Urinary bladder (tissue), 4 donors: Measurements from ENCODE around the gene PLA2G7. TPM values are rescaled to one million over a fixed set of nuclear protein-coding genes. Genes with fewer than 3 reads are reported as not detected.

Experiments used
- DNase-seq: peaks from one replicate; pipeline ENCODE4 v3.0.0-alpha.2; 2015; ENCODE audit errors: extremely low spot score
- H3K27ac ChIP-seq: one replicate; pipeline ENCODE4 v1.5.1; 2013; ENCODE audit warnings: low read depth, mild to moderate bottlenecking, moderate library complexity
- H3K36me3 ChIP-seq: one replicate; pipeline ENCODE4 v1.6.1; 2013; ENCODE audit warnings: mild to moderate bottlenecking, moderate library complexity; ENCODE audit not compliant: insufficient read depth
- H3K4me1 ChIP-seq: one replicate; pipeline ENCODE4 v1.6.1; 2013; ENCODE audit warnings: mild to moderate bottlenecking, moderate library complexity; ENCODE audit not compliant: insufficient read depth
- H3K4me3 ChIP-seq: one replicate; pipeline ENCODE4 v1.5.1; 2013; ENCODE audit warnings: low read depth, low read length
- WGBS: extraction: QIAGEN DNeasy Blood & Tissue Kit; methylation state at CpG from one replicate; pipeline ENCODE4 v1.1.7; 2013; 5-methylcytosine and 5-hydroxymethylcytosine counted together
- polyA plus RNA-seq: library from polyadenylated mRNA; stranded (reverse); fragments of 200-250 nt; gene quantifications from one replicate; pipeline ENCODE4 v1.2.3, GENCODE V29; 2013
- total RNA-seq: library from RNA; depleted of rRNA; stranded (reverse); fragments of >200 nt; gene quantifications from one replicate; pipeline ENCODE4 v1.2.3, GENCODE V29; 2014
- donor health status: healthy with polysubstance abuse.
- donor health status: healthy.

The PLA2G7 gene
- total and polyA plus RNA-seq, 2 donors = 0.77 to 2.7 TPM

GRCh38 chr6:46690141-46690755 lies 44.9 kb downstream of the PLA2G7 start:
- 73% methylated on average over 2 of the region's 2 CpGs for WGBS
- DNase-seq = no peak
- H3K4me3 ChIP-seq = no peak overlapping the region
- H3K4me1 ChIP-seq = no peaks in the 10 kb centered on the region
- no peaks in the 10 kb centered on the region for H3K36me3 ChIP-seq
- H3K27ac ChIP-seq = no peak overlapping the region

DNA sequence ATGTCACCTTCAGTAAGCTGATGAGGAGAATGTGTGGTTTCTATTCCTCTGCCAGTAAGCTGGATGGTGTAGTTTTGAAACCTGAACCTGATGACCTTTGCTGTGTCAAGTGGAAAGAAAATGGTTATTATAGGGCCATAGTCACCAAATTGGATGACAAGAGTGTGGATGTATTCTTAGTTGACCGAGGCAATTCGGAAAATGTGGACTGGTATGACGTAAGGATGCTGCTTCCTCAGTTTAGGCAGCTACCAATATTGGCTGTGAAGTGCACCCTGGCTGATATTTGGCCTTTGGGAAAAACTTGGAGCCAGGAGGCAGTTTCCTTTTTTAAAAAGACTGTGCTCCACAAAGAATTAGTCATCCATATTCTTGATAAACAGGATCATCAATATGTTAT lies 45.5 kb downstream of the PLA2G7 start:
- no peaks in the 10 kb centered on the region for H3K4me1 ChIP-seq
- 89% methylated on average over 3 of the region's 3 CpGs for WGBS
- no peak overlapping the region for H3K4me3 ChIP-seq
- no peak overlapping the region for H3K27ac ChIP-seq
- DNase-seq = no peak
- no peaks in the 10 kb centered on the region for H3K36me3 ChIP-seq

DNA sequence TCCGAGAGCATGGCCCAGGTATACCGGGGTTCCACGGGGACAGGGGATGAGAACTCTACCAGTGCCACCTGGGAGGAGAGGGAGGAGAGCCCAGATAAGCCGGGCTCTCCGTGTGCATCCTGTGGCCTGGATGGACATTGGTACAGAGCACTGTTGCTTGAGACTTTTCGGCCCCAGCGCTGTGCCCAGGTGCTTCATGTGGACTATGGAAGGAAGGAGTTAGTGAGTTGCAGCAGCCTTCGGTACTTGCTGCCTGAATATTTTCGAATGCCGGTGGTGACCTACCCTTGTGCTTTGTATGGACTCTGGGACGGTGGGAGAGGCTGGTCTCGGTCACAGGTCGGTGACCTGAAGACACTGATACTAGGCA lies 46.2 kb downstream of the PLA2G7 start:
- WGBS = 97% methylated on average over 13 of the region's 13 CpGs
- DNase-seq = no peak
- no peaks in the 10 kb centered on the region for H3K36me3 ChIP-seq

GRCh38 chr6:46688117-46688965 lies 46.8 kb downstream of the PLA2G7 start:
- DNase-seq = no peak
- WGBS = 96% methylated on average over 85 of the region's 85 CpGs
- Histone ChIP-seq H3K36me3 (no peaks in the 10 kb centered on the region), H3K4me3 (no peak overlapping the region), H3K27ac (no peak overlapping the region), H3K4me1 (no peaks in the 10 kb centered on the region)

More for the DNA sequence above, 46.2 kb downstream of the PLA2G7 start:
- Histone ChIP-seq H3K4me3 (no peak overlapping the region), H3K4me1 (no peaks in the 10 kb centered on the region), H3K27ac (no peak overlapping the region)

- no peak for DNase-seq
- WGBS = 92% methylated on average over 41 of the region's 41 CpGs
- no peaks in the 10 kb centered on the region for H3K36me3 ChIP-seq
- no peak within 1 kb of the TSS for H3K27ac ChIP-seq
- H3K4me1 ChIP-seq = no peaks in the 10 kb centered on the region
- no peak within 1 kb of the TSS for H3K4me3 ChIP-seq
These were observed 47.5 kb downstream of the PLA2G7 start, which contains the start of gene TDRD6 for GRCh38 chr6:46687619-46688097. Gene TDRD6 (plus strand): TSS chr6:46687885. CDS start chr6:46688129, 244 bp downstream.

DNA sequence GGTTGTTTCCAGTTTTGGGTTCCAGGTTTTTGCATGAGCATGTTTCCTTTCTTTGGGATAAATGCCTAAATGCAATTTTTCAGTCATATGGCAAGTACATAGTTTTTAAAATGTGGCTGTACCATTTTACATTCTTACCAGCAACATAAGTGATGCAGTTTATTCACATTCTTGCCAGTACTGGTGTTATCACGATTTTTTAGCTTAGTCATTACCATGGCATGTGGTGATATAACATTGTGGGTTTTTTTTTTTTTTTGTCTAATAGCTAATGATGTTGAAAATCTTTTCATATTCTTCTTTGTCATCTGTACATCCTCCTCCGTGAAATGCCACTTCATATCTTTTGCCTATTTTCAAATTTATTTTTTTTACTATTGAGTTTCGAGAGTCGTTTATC lies 50.4 kb downstream of the PLA2G7 start:
- no peak for DNase-seq
- 77% methylated on average over 4 of the region's 4 CpGs for WGBS
- H3K27ac ChIP-seq = no peak overlapping the region
- H3K4me3 ChIP-seq = no peak overlapping the region
- no peaks in the 10 kb centered on the region for H3K4me1 ChIP-seq
- H3K36me3 ChIP-seq = no peaks in the 10 kb centered on the region

GRCh38 chr6:46677314-46677654 lies 57.9 kb downstream of the PLA2G7 start:
- H3K27ac ChIP-seq = no peak overlapping the region
- no peaks in the 10 kb centered on the region for H3K36me3 ChIP-seq
- no peak for DNase-seq
- no peaks in the 10 kb centered on the region for H3K4me1 ChIP-seq
- H3K4me3 ChIP-seq = no peak overlapping the region
- 72% methylated on average over 4 of the region's 4 CpGs for WGBS

- no peak overlapping the region for H3K4me3 ChIP-seq
- H3K36me3 ChIP-seq = no peaks in the 10 kb centered on the region
- no peaks in the 10 kb centered on the region for H3K4me1 ChIP-seq
- 89% methylated on average over 6 of the region's 6 CpGs for WGBS
- H3K27ac ChIP-seq = no peak overlapping the region
- DNase-seq = no peak
These were observed 58.4 kb downstream of the PLA2G7 start for GRCh38 chr6:46676604-46677313.

- WGBS = 91% methylated on average over 1 of the region's 1 CpG
- no peaks in the 10 kb centered on the region for H3K36me3 ChIP-seq
- DNase-seq = no peak
- H3K4me3 ChIP-seq = no peak overlapping the region
- H3K4me1 ChIP-seq = no peaks in the 10 kb centered on the region
- H3K27ac ChIP-seq = no peak overlapping the region
These were observed 60.8 kb downstream of the PLA2G7 start for GRCh38 chr6:46674410-46674809.

- Histone ChIP-seq H3K4me3 (no peak overlapping the region), H3K27ac (no peak overlapping the region), H3K4me1 (no peaks in the 10 kb centered on the region), H3K36me3 (no peaks in the 10 kb centered on the region)
- no peak for DNase-seq
- WGBS = 93% methylated on average over 2 of the region's 2 CpGs
These were observed 67.8 kb downstream of the PLA2G7 start for GRCh38 chr6:46667377-46667776.

DNA sequence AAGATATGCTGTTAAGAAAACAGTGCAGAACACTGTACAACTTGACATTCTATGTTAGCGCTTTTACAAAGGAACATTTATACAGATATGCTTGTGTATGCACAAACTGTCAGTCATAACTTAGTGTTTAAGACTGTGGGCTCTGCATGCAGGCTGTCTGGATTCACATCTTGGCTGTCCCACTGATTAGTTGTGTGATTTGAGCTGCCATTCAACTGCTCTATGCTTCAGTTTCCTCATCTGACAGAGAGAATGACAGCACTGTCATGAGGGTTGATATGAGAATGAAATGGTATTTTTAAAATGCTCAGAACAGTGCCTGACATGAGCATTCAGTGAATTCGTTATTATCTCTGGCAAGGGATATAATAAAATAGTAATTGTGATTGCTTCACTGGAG lies 73.7 kb downstream of the PLA2G7 start:
- no peaks in the 10 kb centered on the region for H3K4me1 ChIP-seq
- WGBS = 78% methylated on average over 2 of the region's 2 CpGs
- DNase-seq = no peak
- H3K36me3 ChIP-seq = no peaks in the 10 kb centered on the region
- no peak overlapping the region for H3K4me3 ChIP-seq
- no peak overlapping the region for H3K27ac ChIP-seq

DNA sequence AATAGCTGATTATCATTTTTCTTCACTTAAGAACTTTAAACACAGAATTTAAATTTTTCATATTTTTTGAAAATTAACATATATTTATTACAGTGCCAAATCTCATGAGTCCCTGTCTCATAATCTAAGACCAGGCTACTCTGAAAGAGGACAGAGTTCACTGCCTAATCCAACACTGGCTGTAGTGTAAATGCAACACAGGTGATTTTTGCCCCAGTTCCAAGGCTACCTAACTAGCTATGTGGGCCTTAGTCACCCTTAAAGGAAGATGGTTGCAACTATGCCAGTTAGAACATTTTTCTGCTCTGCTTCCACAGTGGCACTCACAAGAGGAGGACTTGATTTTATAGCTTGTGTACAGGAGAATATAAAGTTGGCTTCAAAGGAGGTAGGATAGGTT lies 77.5 kb downstream of the PLA2G7 start:
- H3K4me1 ChIP-seq = no peaks in the 10 kb centered on the region
- no peak overlapping the region for H3K4me3 ChIP-seq
- no peak for DNase-seq
- H3K36me3 ChIP-seq = no peaks in the 10 kb centered on the region
- no peak overlapping the region for H3K27ac ChIP-seq

GRCh38 chr6:46655803-46656202 lies 79.4 kb downstream of the PLA2G7 start:
- 77% methylated on average over 6 of the region's 6 CpGs for WGBS
- Histone ChIP-seq H3K4me1 (no peaks in the 10 kb centered on the region), H3K36me3 (no peaks in the 10 kb centered on the region), H3K27ac (no peak overlapping the region), H3K4me3 (no peak overlapping the region)
- no peak for DNase-seq
